ENCODE measurements around the gene VDR.

Gene VDR

GRCh38 chr12:47808574-47809365 lies 96.0 kb downstream of the VDR start:
- TF ChIP-seq POLR2A (IDR thresholded peaks at IDR 0.05; ENCODE audit: low read depth, low read length), result no peak
- TF ChIP-seq TAF1 (IDR thresholded peaks at IDR 0.05; ENCODE audit: low read depth, low read length), result no peak
- TF ChIP-seq POLR2AphosphoS5 (IDR thresholded peaks at IDR 0.05; ENCODE audit: low read depth, low read length), result no peak
- no peak for TF ChIP-seq POU2F2 (IDR thresholded peaks at IDR 0.05; ENCODE audit: low read depth, low read length)
- no peak for TF ChIP-seq SPI1 (IDR thresholded peaks at IDR 0.05; ENCODE audit: low read depth, low read length)
- no peak for TF ChIP-seq PAX5 (IDR thresholded peaks at IDR 0.05; ENCODE audit: insufficient read depth, low read length, severe bottlenecking)
- FAIRE-seq (peak; percentile 48), DNase-seq (ENCODE audit: insufficient read length, low spot score) (no peak)

- TF ChIP-seq PAX5 (IDR thresholded peaks at IDR 0.05; ENCODE audit: insufficient read depth, low read length, severe bottlenecking), result no peak
- peak; percentile 11; the same call in 1 of the 2 replicates for TF ChIP-seq SPI1 (IDR thresholded peaks at IDR 0.05; ENCODE audit: low read depth, low read length)
- FAIRE-seq (peak; percentile 23), DNase-seq (ENCODE audit: insufficient read length, low spot score) (no peak)
Measured at GRCh38 chr12:47808050-47808449, 96.7 kb downstream of the VDR start.

- TF ChIP-seq POLR2A (IDR thresholded peaks at IDR 0.05; ENCODE audit: low read depth, low read length) (no peak), SPI1 (IDR thresholded peaks at IDR 0.05; ENCODE audit: low read depth, low read length) (no peak), PAX5 (IDR thresholded peaks at IDR 0.05; ENCODE audit: insufficient read depth, low read length, severe bottlenecking) (no peak), POU2F2 (IDR thresholded peaks at IDR 0.05; ENCODE audit: low read depth, low read length) (no peak), POLR2AphosphoS5 (IDR thresholded peaks at IDR 0.05; ENCODE audit: low read depth, low read length) (no peak), TAF1 (IDR thresholded peaks at IDR 0.05; ENCODE audit: low read depth, low read length) (no peak)
- DNase-seq (ENCODE audit: insufficient read length, low spot score), result no peak
- FAIRE-seq, result no peak
Measured at GRCh38 chr12:47807338-47807737, 97.5 kb downstream of the VDR start.

GRCh38 chr12:47805417-47805816 lies 99.4 kb downstream of the VDR start:
- FAIRE-seq (no peak), DNase-seq (ENCODE audit: insufficient read length, low spot score) (no peak)
- TF ChIP-seq PAX5 (IDR thresholded peaks at IDR 0.05; ENCODE audit: insufficient read depth, low read length, severe bottlenecking) (no peak), POLR2A (IDR thresholded peaks at IDR 0.05; ENCODE audit: low read depth, low read length) (no peak), TAF1 (IDR thresholded peaks at IDR 0.05; ENCODE audit: low read depth, low read length) (no peak), POLR2AphosphoS5 (IDR thresholded peaks at IDR 0.05; ENCODE audit: low read depth, low read length) (no peak), POU2F2 (IDR thresholded peaks at IDR 0.05; ENCODE audit: low read depth, low read length) (no peak), SPI1 (IDR thresholded peaks at IDR 0.05; ENCODE audit: low read depth, low read length) (no peak)

- DNase-seq (ENCODE audit: insufficient read length, low spot score) (no peak), FAIRE-seq (no peak)
- TF ChIP-seq POLR2AphosphoS5 (IDR thresholded peaks at IDR 0.05; ENCODE audit: low read depth, low read length) (no peak), PAX5 (IDR thresholded peaks at IDR 0.05; ENCODE audit: insufficient read depth, low read length, severe bottlenecking) (no peak), TAF1 (IDR thresholded peaks at IDR 0.05; ENCODE audit: low read depth, low read length) (no peak), POLR2A (IDR thresholded peaks at IDR 0.05; ENCODE audit: low read depth, low read length) (no peak), POU2F2 (IDR thresholded peaks at IDR 0.05; ENCODE audit: low read depth, low read length) (no peak), SPI1 (IDR thresholded peaks at IDR 0.05; ENCODE audit: low read depth, low read length) (no peak)
Measured at GRCh38 chr12:47804171-47804570, 100.6 kb downstream of the VDR start.

- FAIRE-seq (peak; percentile 40), DNase-seq (ENCODE audit: insufficient read length, low spot score) (no peak)
- TF ChIP-seq SPI1 (IDR thresholded peaks at IDR 0.05; ENCODE audit: low read depth, low read length) (0 out of 2 replicates have a peak, but pooled peaks have one; percentile 27), PAX5 (IDR thresholded peaks at IDR 0.05; ENCODE audit: insufficient read depth, low read length, severe bottlenecking) (no peak)
Measured at GRCh38 chr12:47803191-47803875, 101.5 kb downstream of the VDR start.

GRCh38 chr12:47802312-47802711 lies 102.5 kb downstream of the VDR start:
- no peak for FAIRE-seq
- DNase-seq (ENCODE audit: insufficient read length, low spot score), result no peak
- TF ChIP-seq POLR2A (IDR thresholded peaks at IDR 0.05; ENCODE audit: low read depth, low read length) (no peak), SPI1 (IDR thresholded peaks at IDR 0.05; ENCODE audit: low read depth, low read length) (no peak), PAX5 (IDR thresholded peaks at IDR 0.05; ENCODE audit: insufficient read depth, low read length, severe bottlenecking) (no peak), POU2F2 (IDR thresholded peaks at IDR 0.05; ENCODE audit: low read depth, low read length) (no peak), POLR2AphosphoS5 (IDR thresholded peaks at IDR 0.05; ENCODE audit: low read depth, low read length) (no peak), TAF1 (IDR thresholded peaks at IDR 0.05; ENCODE audit: low read depth, low read length) (no peak)

GRCh38 chr12:47801904-47802246 lies 102.9 kb downstream of the VDR start:
- no peak for FAIRE-seq
- TF ChIP-seq POLR2AphosphoS5 (IDR thresholded peaks at IDR 0.05; ENCODE audit: low read depth, low read length) (no peak), PAX5 (IDR thresholded peaks at IDR 0.05; ENCODE audit: insufficient read depth, low read length, severe bottlenecking) (no peak), POU2F2 (IDR thresholded peaks at IDR 0.05; ENCODE audit: low read depth, low read length) (no peak)
- DNase-seq (ENCODE audit: insufficient read length, low spot score), result no peak

GRCh38 chr12:47801170-47801903 lies 103.5 kb downstream of the VDR start:
- TF ChIP-seq POU2F2 (IDR thresholded peaks at IDR 0.05; ENCODE audit: low read depth, low read length), result no peak
- no peak for TF ChIP-seq SPI1 (IDR thresholded peaks at IDR 0.05; ENCODE audit: low read depth, low read length)
- TF ChIP-seq POLR2A (IDR thresholded peaks at IDR 0.05; ENCODE audit: low read depth, low read length), result no peak
- TF ChIP-seq PAX5 (IDR thresholded peaks at IDR 0.05; ENCODE audit: insufficient read depth, low read length, severe bottlenecking), result no peak
- no peak for TF ChIP-seq TAF1 (IDR thresholded peaks at IDR 0.05; ENCODE audit: low read depth, low read length)
- no peak for TF ChIP-seq POLR2AphosphoS5 (IDR thresholded peaks at IDR 0.05; ENCODE audit: low read depth, low read length)
- DNase-seq (ENCODE audit: insufficient read length, low spot score), result no peak
- no peak for FAIRE-seq
